ENCODE measurements around the gene TBC1D32. TPM values are rescaled to one million over a fixed set of nuclear protein-coding genes. Genes with fewer than 3 reads are reported as not detected.
A peak's percentile ranks its signal among the peaks of the same experiment; 100 is the strongest.

Gene TBC1D32
- total RNA-seq, 1 experiment from 2014 or later: 10.2 TPM

DNA sequence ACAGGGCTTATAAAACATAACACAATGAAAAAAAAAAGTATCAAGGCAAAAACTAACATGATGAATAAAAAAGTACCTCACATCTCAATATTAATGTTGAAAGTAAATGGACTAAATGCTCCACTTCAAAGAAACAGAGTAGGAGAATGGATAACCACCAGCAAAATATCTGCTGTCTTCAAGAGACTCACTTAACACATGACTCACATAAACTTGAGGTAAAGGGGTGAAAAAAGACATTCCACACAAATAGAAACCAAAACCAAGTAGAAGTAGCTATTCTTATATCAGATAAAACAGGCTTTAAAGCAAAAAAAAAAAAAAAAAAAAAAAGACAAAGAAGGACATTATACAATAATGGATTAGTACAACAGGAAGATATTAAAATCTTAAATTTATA lies 86.9 kb downstream of the TBC1D32 start:
- POLR2A ChIA-PET: no interaction called here
- Mint-ChIP-seq H3K27ac (ENCODE audit: low read depth, unreplicated experiment) (no peak overlapping the region), H3K9me3 (ENCODE audit: unreplicated experiment) (peaks cover 7% of the 10 kb centered on the region), H3K36me3 (ENCODE audit: insufficient read depth, unreplicated experiment) (peaks cover 7% of the 10 kb centered on the region), H3K4me1 (ENCODE audit: insufficient read depth, unreplicated experiment) (no peaks in the 10 kb centered on the region), H3K27me3 (ENCODE audit: insufficient read depth, unreplicated experiment) (no peaks in the 10 kb centered on the region), H3K4me3 (ENCODE audit: unreplicated experiment) (no peak overlapping the region)
- intact Hi-C loops (cut with micrococcal nuclease): no loop called here
- CTCF ChIA-PET: interaction anchor here (1.3 kb wide), 1 partner anchor 60 kb away, joined by 4 read pairs; no protein-coding TSS in a partner anchor
- no peak for DNase-seq (ENCODE audit: unreplicated experiment)
- BruUV-seq (replicated peaks): no TSS peak
- TF ChIP-seq CTCF (IDR thresholded peaks at IDR 0.05; ENCODE audit: unreplicated experiment): no peak

GRCh38 chr6:121242386-121242785 lies 91.9 kb downstream of the TBC1D32 start:
- Mint-ChIP-seq H3K36me3 (ENCODE audit: insufficient read depth, unreplicated experiment) (peaks cover 11% of the 10 kb centered on the region), H3K4me1 (ENCODE audit: insufficient read depth, unreplicated experiment) (peaks cover 5% of the 10 kb centered on the region), H3K4me3 (ENCODE audit: unreplicated experiment) (no peak overlapping the region), H3K27ac (ENCODE audit: low read depth, unreplicated experiment) (no peak overlapping the region), H3K27me3 (ENCODE audit: insufficient read depth, unreplicated experiment) (no peaks in the 10 kb centered on the region), H3K9me3 (ENCODE audit: unreplicated experiment) (no peaks in the 10 kb centered on the region)
- no peak for DNase-seq (ENCODE audit: unreplicated experiment)
- no TSS peak for BruUV-seq (replicated peaks)
- intact Hi-C loops (cut with micrococcal nuclease): no loop called here
- ChIA-PET POLR2A (no interaction called here), CTCF (no interaction called here)
- no peak for TF ChIP-seq CTCF (IDR thresholded peaks at IDR 0.05; ENCODE audit: unreplicated experiment)

DNA sequence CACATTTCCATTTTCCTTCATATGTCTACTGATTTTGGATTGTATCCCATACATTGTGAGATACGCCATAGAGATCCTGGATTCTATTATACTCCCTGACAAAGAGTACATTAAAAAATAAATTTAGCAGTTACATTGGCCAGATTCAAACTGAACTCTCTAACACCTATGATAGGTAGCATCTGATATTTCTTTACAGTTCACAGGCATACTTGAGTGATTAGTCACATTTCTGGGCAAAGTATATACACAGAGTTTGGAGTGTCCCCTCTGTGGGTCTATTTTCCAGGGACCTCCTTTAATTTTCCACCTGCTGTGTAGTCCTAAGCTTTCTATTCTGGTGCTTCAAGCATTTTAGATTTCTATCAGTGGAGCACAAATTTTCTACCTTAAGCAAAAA lies 96.4 kb downstream of the TBC1D32 start:
- H3K4me3 Mint-ChIP-seq (ENCODE audit: unreplicated experiment): no peak overlapping the region
- intact Hi-C loops (cut with micrococcal nuclease): no loop called here
- BruUV-seq (replicated peaks): no TSS peak
- DNase-seq (ENCODE audit: unreplicated experiment): peak; percentile 6
- POLR2A ChIA-PET: interaction anchor here (0.6 kb wide), 1 partner anchor 161 kb away, joined by 3 read pairs; no protein-coding TSS in a partner anchor
- peaks cover 5% of the 10 kb centered on the region for H3K4me1 Mint-ChIP-seq (ENCODE audit: insufficient read depth, unreplicated experiment)
- no peaks in the 10 kb centered on the region for H3K9me3 Mint-ChIP-seq (ENCODE audit: unreplicated experiment)
- CTCF ChIA-PET: interaction anchor here (0.8 to 1.0 kb wide), 2 partner anchors 163 to 947 kb away, joined by 4 read pairs; no protein-coding TSS in a partner anchor
- no peaks in the 10 kb centered on the region for H3K27me3 Mint-ChIP-seq (ENCODE audit: insufficient read depth, unreplicated experiment)
- TF ChIP-seq CTCF (IDR thresholded peaks at IDR 0.05; ENCODE audit: unreplicated experiment): no peak
- no peak overlapping the region for H3K27ac Mint-ChIP-seq (ENCODE audit: low read depth, unreplicated experiment)
- peaks cover 4% of the 10 kb centered on the region for H3K36me3 Mint-ChIP-seq (ENCODE audit: insufficient read depth, unreplicated experiment)

DNA sequence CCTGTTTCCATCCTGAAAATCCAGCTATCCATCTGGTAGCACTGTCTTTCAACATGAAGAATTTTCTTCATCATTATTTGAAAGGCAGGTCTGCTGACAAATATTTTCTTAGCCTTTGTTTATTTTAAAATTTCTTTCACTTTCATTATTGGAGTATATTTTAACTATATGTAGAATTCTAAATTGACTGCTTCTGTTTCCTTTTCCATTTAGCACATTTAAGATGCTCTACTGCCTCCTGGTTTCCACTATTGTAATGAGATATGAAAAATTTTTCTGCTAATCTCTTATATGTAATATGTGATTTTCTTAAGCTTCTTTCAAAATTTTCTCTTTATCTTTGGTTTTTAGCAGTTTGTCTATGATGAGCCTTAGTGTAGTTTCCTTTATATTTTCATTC lies 97.3 kb downstream of the TBC1D32 start:
- no peak for TF ChIP-seq CTCF (IDR thresholded peaks at IDR 0.05; ENCODE audit: unreplicated experiment)
- H3K36me3 Mint-ChIP-seq (ENCODE audit: insufficient read depth, unreplicated experiment): peaks cover 4% of the 10 kb centered on the region
- peaks cover 5% of the 10 kb centered on the region for H3K4me1 Mint-ChIP-seq (ENCODE audit: insufficient read depth, unreplicated experiment)
- no peaks in the 10 kb centered on the region for H3K9me3 Mint-ChIP-seq (ENCODE audit: unreplicated experiment)
- H3K27me3 Mint-ChIP-seq (ENCODE audit: insufficient read depth, unreplicated experiment): no peaks in the 10 kb centered on the region
- BruUV-seq (replicated peaks): no TSS peak
- ChIA-PET POLR2A (no interaction called here), CTCF (interaction anchor here (1.2 kb wide), 1 partner anchor 182 kb away, joined by 4 read pairs; no protein-coding TSS in a partner anchor)
- no peak overlapping the region for H3K4me3 Mint-ChIP-seq (ENCODE audit: unreplicated experiment)
- no peak for DNase-seq (ENCODE audit: unreplicated experiment)
- intact Hi-C loops (cut with micrococcal nuclease): no loop called here
- H3K27ac Mint-ChIP-seq (ENCODE audit: low read depth, unreplicated experiment): no peak overlapping the region

Data from MCF 10A (cell line).